Measurements from ENCODE around the gene CYB5RL.
A peak's percentile ranks its signal among the peaks of the same experiment; 100 is the strongest.

The CYB5RL gene

DNA sequence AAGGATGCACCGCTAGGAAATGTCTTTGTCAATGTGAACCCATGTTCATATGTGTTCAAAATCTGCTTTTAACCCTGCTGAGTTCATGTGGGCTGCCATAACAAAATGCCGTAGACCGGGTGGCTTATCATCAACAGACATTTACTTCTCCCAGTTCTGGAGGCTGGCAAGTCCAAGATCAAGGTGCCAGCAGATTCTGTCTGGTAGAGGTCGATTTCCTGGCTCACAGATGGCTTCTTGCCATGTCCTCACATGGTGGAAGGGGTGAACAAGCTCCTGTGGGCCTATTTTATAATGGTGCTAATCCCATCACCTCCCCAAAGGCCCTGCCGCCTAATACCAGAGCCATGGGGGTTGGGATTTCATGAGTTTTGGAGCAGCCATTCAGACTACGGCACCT lies 42.4 kb downstream of the CYB5RL start:
- DNase-seq, result no peak

DNA sequence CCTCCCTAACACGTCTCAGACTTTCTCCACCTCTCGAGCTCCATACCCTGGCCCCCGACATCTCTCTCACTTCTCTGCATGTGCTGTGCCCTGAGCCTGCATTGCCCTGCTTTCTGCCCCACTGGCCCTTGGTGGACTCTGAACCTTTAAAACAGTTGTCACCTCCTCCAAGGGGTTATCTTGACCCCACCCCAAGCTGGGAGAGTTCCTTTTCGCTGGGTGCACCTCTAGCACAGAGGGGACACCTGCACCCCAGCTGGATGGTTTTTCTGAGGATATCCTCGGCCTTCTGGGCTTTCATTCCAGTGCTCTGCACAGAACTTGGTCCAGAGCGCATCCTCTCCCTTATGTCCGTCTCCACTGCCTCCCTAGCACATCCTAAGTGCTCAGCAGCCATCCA lies 42.8 kb downstream of the CYB5RL start:
- DNase-seq, result no peak

DNA sequence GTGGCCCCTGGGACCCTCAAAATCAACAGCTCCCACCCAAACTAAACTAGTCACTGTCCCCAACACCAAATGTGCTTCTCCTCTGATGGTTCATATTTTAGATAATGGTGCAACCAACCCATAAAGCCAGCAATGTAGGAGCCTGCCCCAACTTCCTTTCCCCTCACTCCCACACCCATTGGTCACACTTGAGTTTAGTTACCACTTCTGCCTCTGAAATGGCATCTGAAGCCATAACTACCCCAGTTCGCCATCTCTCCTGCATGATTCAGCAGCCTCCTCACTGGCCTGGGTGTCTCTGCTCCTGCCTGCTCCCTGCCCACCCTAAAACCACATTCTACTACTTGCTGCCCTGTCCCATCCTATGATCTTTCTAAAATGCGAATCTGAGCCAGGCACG lies 43.6 kb downstream of the CYB5RL start:
- DNase-seq, result no peak

DNA sequence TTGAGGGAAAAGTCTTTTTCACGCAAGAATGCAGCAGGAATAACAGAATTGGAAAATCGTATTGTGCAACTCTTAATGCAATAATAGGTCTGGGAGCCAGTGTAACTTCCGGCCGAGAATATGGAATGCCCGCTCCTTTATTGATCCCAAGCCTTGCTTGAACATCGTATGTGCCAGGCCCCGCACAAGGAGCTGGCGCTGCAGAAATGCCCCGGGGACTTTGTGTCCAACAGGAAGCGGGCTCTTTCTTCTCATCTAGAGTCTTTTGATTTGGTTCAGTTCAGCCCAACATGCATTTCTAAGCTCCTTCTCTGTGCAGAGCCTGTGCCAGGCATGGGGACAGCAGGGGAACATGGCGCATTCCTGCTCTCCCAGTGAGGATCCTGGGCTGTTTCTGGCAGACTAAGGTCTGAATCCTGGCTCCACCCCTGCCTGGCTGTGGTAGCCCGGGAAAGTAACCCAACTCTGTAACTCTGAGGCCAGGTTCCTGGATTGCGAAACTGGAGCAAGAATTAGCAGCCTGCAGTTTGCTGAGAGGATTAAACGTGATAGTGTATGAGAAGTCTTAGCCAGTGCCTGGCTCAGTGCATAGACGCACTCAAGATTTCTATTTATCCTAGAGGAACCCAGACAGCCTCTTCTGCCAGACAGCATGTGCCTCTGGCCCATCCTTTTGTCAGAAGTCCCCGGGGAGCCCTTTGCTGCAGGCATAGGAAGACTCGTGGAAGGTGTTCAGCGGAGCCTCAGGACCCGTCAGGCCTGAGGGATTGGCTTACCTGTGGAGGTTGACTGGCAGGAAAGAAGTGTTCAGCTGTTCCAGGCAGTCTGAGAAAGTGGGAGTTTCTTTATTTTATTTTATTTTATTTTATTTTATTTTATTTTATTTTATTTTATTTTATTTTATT lies 46.0 kb downstream of the CYB5RL start:
- peak; percentile 6 to 27 for DNase-seq

DNA sequence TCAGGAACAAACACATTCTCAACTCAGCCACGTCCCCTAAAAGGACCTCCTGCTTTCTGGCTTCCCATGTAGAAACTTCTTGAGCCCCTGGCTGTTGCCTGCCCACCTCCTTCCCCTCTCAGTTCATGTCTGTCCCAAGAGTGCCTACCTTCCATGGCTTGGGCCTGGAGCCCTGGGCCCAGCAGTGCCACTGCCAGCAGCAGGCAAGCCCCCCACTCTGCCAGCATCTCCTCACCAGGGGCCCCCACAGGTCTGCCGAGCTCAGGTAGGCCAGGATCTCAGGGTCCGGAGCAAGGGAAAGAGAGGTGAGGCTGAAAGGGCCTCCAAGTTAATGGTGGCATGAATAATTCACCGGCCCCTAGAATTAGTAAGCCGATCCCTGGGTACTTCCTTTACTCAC lies 47.1 kb downstream of the CYB5RL start, which contains the start of gene CDCP2:
Gene CDCP2 (minus strand): TSS at position 305 of the 400 bp plus-strand sequence. CDS start 78 bp downstream, at position 227.
- no peak for DNase-seq

DNA sequence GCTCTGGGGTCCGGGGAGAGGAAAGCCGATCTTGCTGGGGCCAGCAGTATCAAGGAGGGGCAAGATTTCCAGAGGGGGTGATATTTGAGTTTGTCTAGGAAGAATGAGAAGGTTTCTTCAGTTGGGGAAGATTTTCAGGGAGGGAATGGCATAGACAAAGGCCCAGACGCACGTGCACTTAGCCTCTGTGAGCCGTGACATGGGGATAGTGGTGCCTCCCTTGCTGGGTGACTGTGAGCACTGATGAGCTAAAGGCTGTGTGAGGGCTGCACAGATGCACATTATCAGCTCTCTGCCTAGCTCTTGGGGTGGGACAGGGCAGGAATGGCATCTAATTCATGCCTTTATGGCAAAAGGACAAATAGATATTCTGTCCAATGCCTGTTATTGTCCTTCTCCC lies 48.8 kb downstream of the CYB5RL start:
- no peak for DNase-seq

Measured in AML-193 (cell line).